HepG2 (cell line): ENCODE measurements around the gene ROM1. TPM values are rescaled to one million over a fixed set of nuclear protein-coding genes. Genes with fewer than 3 reads are reported as not detected.

ENCODE experiments used
- ATAC-seq: fragments of 200-7000 bp; cut with Tn5 transposase; 3 replicates; pipeline ENCODE4 v1.9.1; 2020; ENCODE audit warnings: mild to moderate bottlenecking, moderate library complexity
- BruUV-seq: library from RNA; stranded (reverse); fragments of 400-500 nt; replicated peaks from 2 replicates; lab custom pipeline; 2021; lab: Mats Ljungman, UMichigan
- CTCF ChIA-PET: fragments of 300-600 bp; formaldehyde crosslinking; extraction: SDS; loops from one replicate; lab custom pipeline; 2021; ENCODE audit warnings: low total read pairs, inconsistent platforms, low intra/inter-chr PET ratio; lab: Yijun Ruan, JAX
- POLR2A ChIA-PET: fragments of 350-600 bp; sonication (Branson Sonifier 250); formaldehyde crosslinking; loops from one replicate; lab custom pipeline; 2020; ENCODE audit warnings: antibody characterized with exemption, inconsistent platforms; lab: Yijun Ruan, JAX
- DNase-seq: peaks from one replicate; pipeline ENCODE4 v3.0.0-alpha.2; 2015; ENCODE audit warnings: low spot score
- FAIRE-seq: peaks from 3 replicates; lab custom pipeline; 2011; peaks lifted over from hg19 to GRCh38; lab: Jason Lieb, UNC
- H2AFZ ChIP-seq: one replicate; pipeline ENCODE4 v1.6.1; 2011; ENCODE audit warnings: low read length, inconsistent platforms
- H3K27ac ChIP-seq: fragments of 300-600 bp; 3 replicates; pipeline ENCODE4 v1.8.0; 2011; ENCODE audit warnings: mixed run types, mild to moderate bottlenecking, mixed read lengths, low read length, inconsistent platforms; ENCODE audit not compliant: insufficient read depth; ENCODE audit errors: extremely low read length
- H3K27me3 ChIP-seq, 2 experiments: fragments of 200-600 bp in 1 of 2; 2 replicates in 1 of 2; 3 replicates in 1 of 2; pipeline versions ENCODE4 v1.6.0 to v1.8.0; 2011; ENCODE audit warnings: low read length in 2 of 2, mild to moderate bottlenecking in 2 of 2, moderate library complexity in 2 of 2, inconsistent platforms in 1 of 2; ENCODE audit not compliant: insufficient read depth in 2 of 2, control insufficient read depth in 1 of 2
- H3K36me3 ChIP-seq, 2 experiments: fragments of 200-600 bp in 1 of 2; replicated peaks in 1 of 2; 2 replicates in 1 of 2; 3 replicates in 1 of 2; pipeline versions ENCODE4 v1.5.1 to v1.8.0; 2011; ENCODE audit warnings: low read length in 2 of 2, inconsistent platforms in 1 of 2; ENCODE audit not compliant: insufficient read depth in 2 of 2, control insufficient read depth in 1 of 2
- H3K4me1 ChIP-seq: 2 replicates; pipeline ENCODE4 v1.5.1; 2012; ENCODE audit warnings: low read length, inconsistent platforms; ENCODE audit not compliant: insufficient read depth
- H3K4me2 ChIP-seq: 2 replicates; pipeline ENCODE4 v1.6.0; 2011; ENCODE audit warnings: low read depth, low read length, inconsistent platforms
- H3K4me3 ChIP-seq, 3 experiments: fragments of 200-600 bp in 1 of 3; sonication (generic), shearing (Covaris generic) in 1 of 3; replicated peaks in 1 of 3; 2 replicates each; pipeline ENCODE4 v1.5.1; 2011 to 2016; ENCODE audit warnings: low read length in 3 of 3, inconsistent platforms in 2 of 3, low read depth in 2 of 3, mild to moderate bottlenecking in 2 of 3, control low read depth in 1 of 3, mixed read lengths in 1 of 3; ENCODE audit not compliant: insufficient read depth in 1 of 3
- H3K79me2 ChIP-seq: one replicate; pipeline ENCODE4 v1.6.1; 2011; ENCODE audit warnings: low read length, inconsistent platforms; ENCODE audit not compliant: insufficient read depth
- H3K9ac ChIP-seq: 2 replicates; pipeline ENCODE4 v1.6.0; 2011; ENCODE audit warnings: mild to moderate bottlenecking, low read depth, low read length, inconsistent platforms; ENCODE audit not compliant: insufficient read depth
- H3K9me3 ChIP-seq: 2 replicates; pipeline ENCODE4 v1.5.1; 2012; ENCODE audit warnings: mild to moderate bottlenecking, low read length
- H4K20me1 ChIP-seq: 2 replicates; pipeline ENCODE4 v1.6.0; 2011; ENCODE audit warnings: inconsistent platforms, mild to moderate bottlenecking, low read length, moderate library complexity; ENCODE audit not compliant: insufficient read depth
- AKAP8 ChIP-seq: sonication (generic); formaldehyde crosslinking; IDR thresholded peaks from 2 replicates; pipeline ENCODE4 v1.5.1; 2020; ENCODE audit warnings: mild to moderate bottlenecking, missing genetic modification reagents
- ARNT ChIP-seq: fragments of 450-650 bp; IDR thresholded peaks from 2 replicates; pipeline ENCODE4 v1.6.1; 2017
- CC2D1A ChIP-seq: sonication (generic); formaldehyde crosslinking; IDR thresholded peaks from 2 replicates; pipeline ENCODE4 v1.8.1; 2023; ENCODE audit warnings: mild to moderate bottlenecking, missing genetic modification reagents
- CHD4 ChIP-seq: fragments of 200-600 bp; sonication (generic); IDR thresholded peaks from 2 replicates; pipeline ENCODE4 v1.7.0; 2017; ENCODE audit warnings: mild to moderate bottlenecking, low read length, borderline replicate concordance
- DPF2 ChIP-seq: sonication (generic); formaldehyde crosslinking; IDR thresholded peaks from 2 replicates; pipeline ENCODE4 v1.4.0; 2020; ENCODE audit warnings: mild to moderate bottlenecking, low read depth, missing genetic modification reagents, borderline replicate concordance
- KDM3A ChIP-seq: IDR thresholded peaks from 2 replicates; pipeline ENCODE4 v1.6.1; 2018; ENCODE audit warnings: low read depth, missing compliant biosample characterization
- KDM4B ChIP-seq: sonication (generic); formaldehyde crosslinking; IDR thresholded peaks from 2 replicates; pipeline ENCODE4 v1.4.0; 2020; ENCODE audit warnings: missing genetic modification reagents
- MED1 ChIP-seq: sonication (generic); formaldehyde crosslinking; IDR thresholded peaks from 2 replicates; pipeline ENCODE4 v1.4.0; 2020; ENCODE audit warnings: missing genetic modification reagents
- MTF1 ChIP-seq: sonication (generic); formaldehyde crosslinking; IDR thresholded peaks from 2 replicates; pipeline ENCODE4 v1.5.0; 2020; ENCODE audit warnings: missing genetic modification reagents
- NR3C1 ChIP-seq: sonication (generic); formaldehyde crosslinking; IDR thresholded peaks from 2 replicates; pipeline ENCODE4 v1.4.0; 2020; ENCODE audit warnings: missing genetic modification reagents
- PHF5A ChIP-seq: IDR thresholded peaks from one replicate; pipeline ENCODE4 v1.6.1; 2018; ENCODE audit warnings: low read depth, missing genetic modification reagents; ENCODE audit not compliant: unreplicated experiment
- SALL2 ChIP-seq: sonication (generic); formaldehyde crosslinking; IDR thresholded peaks from 2 replicates; pipeline ENCODE4 v1.8.1; 2023; ENCODE audit warnings: mild to moderate bottlenecking, missing genetic modification reagents, inconsistent platforms
- SCMH1 ChIP-seq: sonication (generic); formaldehyde crosslinking; IDR thresholded peaks from 2 replicates; pipeline ENCODE4 v1.9.0; 2021; ENCODE audit warnings: missing genetic modification reagents, mild to moderate bottlenecking, borderline replicate concordance
- ZMYM2 ChIP-seq: sonication (generic); formaldehyde crosslinking; IDR thresholded peaks from 2 replicates; pipeline ENCODE4 v1.8.0; 2022; ENCODE audit warnings: mild to moderate bottlenecking, missing genetic modification reagents
- ZNF12 ChIP-seq: sonication (generic); formaldehyde crosslinking; IDR thresholded peaks from 2 replicates; pipeline ENCODE4 v1.5.0; 2020; ENCODE audit warnings: missing genetic modification reagents
- ZNF263 ChIP-seq: sonication (generic); formaldehyde crosslinking; IDR thresholded peaks from 2 replicates; pipeline ENCODE4 v1.4.0; 2020; ENCODE audit warnings: missing genetic modification reagents
- ZNF282 ChIP-seq: fragments of 450-650 bp; IDR thresholded peaks from 2 replicates; pipeline ENCODE4 v1.6.1; 2018; ENCODE audit not compliant: partially characterized antibody
- ZNF670 ChIP-seq: sonication (generic); formaldehyde crosslinking; IDR thresholded peaks from 2 replicates; pipeline ENCODE4 v1.8.0; 2022; ENCODE audit warnings: mild to moderate bottlenecking, missing genetic modification reagents, borderline replicate concordance
- ZSCAN31 ChIP-seq: sonication (generic); formaldehyde crosslinking; IDR thresholded peaks from 2 replicates; pipeline ENCODE4 v1.5.0; 2020; ENCODE audit warnings: low read depth, mild to moderate bottlenecking, missing genetic modification reagents
- WGBS: methylation state at CpG from one replicate; pipeline ENCODE4 v1.1.6; 2017; ENCODE audit warnings: low lambda C conversion rate; 5-methylcytosine and 5-hydroxymethylcytosine counted together
- in situ Hi-C: cut with HindIII; loops from 2 replicates; pipeline ENCODE4 v1.10.0; 2017; ENCODE audit warnings: low pct_unique_long_range_greater_than_20kb; ENCODE audit not compliant: extremely low pct_ligation_motif_present
- intact Hi-C: fragments of 100-400 bp; cut with micrococcal nuclease; formaldehyde crosslinking; loops from one replicate; pipeline ENCODE4 v1.10.0; 2022; ENCODE audit not compliant: unreplicated experiment
- polyA plus RNA-seq, 8 experiments: library from polyadenylated mRNA; depleted of rRNA in 3 of 8; stranded (reverse) in 7 of 8; unstranded in 1 of 8; fragments of >200 nt; fragmentation: Illumina TruSeq in 4 of 8; extraction: Trizol in 4 of 8; gene quantifications; 2 replicates each; pipeline versions ENCODE4 v1.2.1 to v1.2.3, GENCODE V29; 2011 to 2016; ENCODE audit warnings: low read depth in 4 of 8, missing spikeins in 1 of 8, mixed read lengths in 1 of 8; ENCODE audit not compliant: insufficient read depth in 1 of 8
- total RNA-seq, 5 experiments: library from RNA; depleted of rRNA; stranded (reverse); fragments of >200 nt; fragmentation: Illumina TruSeq; extraction: Trizol; gene quantifications; 2 replicates each; pipeline ENCODE4 v1.2.3, GENCODE V29; 2016; ENCODE audit warnings: low read depth in 1 of 5
- TF ChIP-seq, protein P1 (sequence below): sonication (generic); formaldehyde crosslinking; IDR thresholded peaks from 2 replicates; pipeline ENCODE4 v1.8.0; 2022; ENCODE audit warnings: mild to moderate bottlenecking, missing genetic modification reagents, moderate library complexity
- TF ChIP-seq, protein P2 (sequence below): sonication (generic); formaldehyde crosslinking; IDR thresholded peaks from 2 replicates; pipeline ENCODE4 v1.5.1; 2020; ENCODE audit warnings: mild to moderate bottlenecking, missing genetic modification reagents

The ROM1 gene
- total and polyA plus RNA-seq, 2 of the 13 experiments (the other 11 are each of a cell fraction or from before 2014, with no cell fraction given): 1.2 to 2.4 TPM

DNA sequence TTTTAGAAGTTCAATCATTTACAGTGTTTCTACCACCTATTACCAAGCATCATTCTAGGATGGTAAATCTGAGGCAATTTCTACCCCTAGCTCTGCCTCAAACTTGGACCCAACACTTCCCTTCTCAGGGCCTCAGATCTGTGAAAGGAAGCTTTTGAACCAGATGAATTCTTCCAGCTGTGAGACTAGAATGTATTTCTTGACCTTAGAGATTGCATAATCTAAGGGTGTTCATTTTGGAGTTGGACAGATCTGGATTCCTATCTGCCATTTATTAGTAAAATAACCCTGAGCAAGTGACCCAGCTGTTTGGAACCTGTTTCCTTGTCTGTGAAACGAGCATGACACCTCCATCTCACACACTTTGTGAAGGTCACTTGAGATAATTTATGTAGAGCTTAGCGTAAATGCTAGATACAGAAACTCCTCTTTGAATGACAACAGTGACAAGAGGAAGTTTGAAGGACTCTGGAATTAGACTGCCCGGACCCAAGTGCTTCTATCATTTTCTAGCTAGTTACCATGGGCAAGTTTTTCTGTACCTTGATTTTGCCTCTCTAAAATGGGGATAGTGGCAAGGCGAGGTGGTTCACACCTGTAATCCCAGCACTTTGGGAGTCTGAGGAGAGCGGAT lies 43.9 kb downstream of the ROM1 start (continued):
- TF ChIP-seq ZNF282 (no peak), ZNF12 (no peak), ARNT (no peak)
- TF ChIP-seq, protein P1, sequence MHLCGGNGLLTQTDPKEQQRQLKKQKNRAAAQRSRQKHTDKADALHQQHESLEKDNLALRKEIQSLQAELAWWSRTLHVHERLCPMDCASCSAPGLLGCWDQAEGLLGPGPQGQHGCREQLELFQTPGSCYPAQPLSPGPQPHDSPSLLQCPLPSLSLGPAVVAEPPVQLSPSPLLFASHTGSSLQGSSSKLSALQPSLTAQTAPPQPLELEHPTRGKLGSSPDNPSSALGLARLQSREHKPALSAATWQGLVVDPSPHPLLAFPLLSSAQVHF (CRISPR knock-in tag): no peak
- TF ChIP-seq, protein P2, sequence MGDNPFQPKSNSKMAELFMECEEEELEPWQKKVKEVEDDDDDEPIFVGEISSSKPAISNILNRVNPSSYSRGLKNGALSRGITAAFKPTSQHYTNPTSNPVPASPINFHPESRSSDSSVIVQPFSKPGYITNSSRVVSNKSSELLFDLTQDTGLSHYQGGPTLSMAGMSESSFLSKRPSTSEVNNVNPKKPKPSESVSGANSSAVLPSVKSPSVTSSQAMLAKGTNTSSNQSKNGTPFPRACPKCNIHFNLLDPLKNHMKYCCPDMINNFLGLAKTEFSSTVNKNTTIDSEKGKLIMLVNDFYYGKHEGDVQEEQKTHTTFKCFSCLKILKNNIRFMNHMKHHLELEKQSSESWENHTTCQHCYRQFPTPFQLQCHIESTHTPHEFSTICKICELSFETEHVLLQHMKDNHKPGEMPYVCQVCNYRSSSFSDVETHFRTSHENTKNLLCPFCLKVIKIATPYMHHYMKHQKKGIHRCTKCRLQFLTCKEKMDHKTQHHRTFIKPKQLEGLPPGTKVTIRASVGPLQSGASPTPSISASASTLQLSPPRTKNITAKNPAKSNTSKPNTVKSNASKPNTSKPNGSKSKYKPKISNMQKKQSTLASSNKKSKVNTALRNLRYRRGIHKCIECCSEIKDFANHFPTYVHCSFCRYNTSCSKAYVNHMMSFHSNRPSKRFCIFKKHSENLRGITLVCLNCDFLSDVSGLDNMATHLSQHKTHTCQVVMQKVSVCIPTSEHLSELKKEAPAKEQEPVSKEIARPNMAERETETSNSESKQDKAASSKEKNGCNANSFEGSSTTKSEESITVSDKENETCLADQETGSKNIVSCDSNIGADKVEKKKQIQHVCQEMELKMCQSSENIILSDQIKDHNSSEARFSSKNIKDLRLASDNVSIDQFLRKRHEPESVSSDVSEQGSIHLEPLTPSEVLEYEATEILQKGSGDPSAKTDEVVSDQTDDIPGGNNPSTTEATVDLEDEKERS (CRISPR knock-in tag): no peak

DNA sequence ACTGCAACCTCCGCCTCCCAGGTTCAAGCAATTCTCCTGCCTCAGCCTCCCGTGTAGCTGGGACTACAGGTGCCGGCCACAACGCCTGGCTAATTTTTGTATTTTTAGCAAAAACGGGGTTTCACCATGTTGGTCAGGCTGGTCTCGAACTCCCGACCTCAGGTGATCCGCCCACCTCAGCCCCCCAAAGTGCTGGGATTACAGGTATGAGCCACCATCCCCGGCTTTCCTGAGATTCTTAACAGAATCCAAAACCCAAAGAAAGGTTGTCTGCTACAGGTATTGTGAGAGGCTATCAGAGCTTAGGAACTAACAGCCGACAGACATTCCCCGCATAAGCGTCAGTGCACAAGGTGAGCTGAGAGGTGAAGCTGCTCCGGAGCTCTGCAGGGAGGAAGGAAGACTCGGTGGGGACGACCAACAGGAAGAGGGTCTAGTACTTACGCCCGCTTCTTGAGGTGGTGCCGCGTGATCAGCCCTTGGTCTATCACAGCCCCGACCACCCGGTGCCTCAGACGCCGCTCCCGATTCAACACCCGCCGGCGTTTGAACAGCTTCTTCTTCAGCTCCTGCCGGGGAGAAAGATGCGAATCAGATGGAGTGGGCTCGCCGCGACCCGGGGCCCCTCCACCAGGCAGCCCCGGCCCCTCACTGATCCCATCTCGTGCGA lies 51.5 kb downstream of the ROM1 start:
- Histone ChIP-seq H4K20me1 (no peaks in the 10 kb centered on the region; the same call in none of the 2 replicates), H3K4me3 (peak overlapping the region; percentile 69 to 97 (median 91)), H3K79me2 (peaks cover 35% of the 10 kb centered on the region), H3K27me3 (no peaks in the 10 kb centered on the region; a peak in 1 of 5 replicates), H3K9me3 (no peaks in the 10 kb centered on the region), H2AFZ (no peak overlapping the region), H3K27ac (peak overlapping the region; percentile 84), H3K36me3 (peaks cover 0 to 15% of the 10 kb centered on the region in 2 experiments; a peak in 2 of 5 replicates), H3K4me2 (peak overlapping the region; percentile 52), H3K4me1 (peaks cover 41% of the 10 kb centered on the region), H3K9ac (peak overlapping the region; percentile 91)
- ATAC-seq: peak; percentile 62
- intact Hi-C loops (no loop called here), in situ Hi-C loops (no loop called here)
- no peak for FAIRE-seq
- peak; percentile 64 for DNase-seq
- TSS peak; percentile 73 for BruUV-seq
- POLR2A ChIA-PET: interaction anchor here (0.7 to 4.5 kb wide), 40 partner anchors 10 to 271 kb away, joined by 3 to 186 read pairs (median 10); partner anchors contain the start of genes AHNAK, B3GAT3, EEF1G and GANAB
- CTCF ChIA-PET: no interaction called here
- 6% methylated on average over 8 of the region's 36 CpGs for WGBS
- TF ChIP-seq KDM3A (CRISPR knock-in tag) (peak; percentile 7; the same call in 1 of the 2 replicates), MTF1 (CRISPR knock-in tag) (no peak), KDM4B (CRISPR knock-in tag) (no peak), CC2D1A (no peak), ZMYM2 (CRISPR knock-in tag) (peak; percentile 49; the same call in 1 of the 2 replicates), ZNF263 (CRISPR knock-in tag) (peak; percentile 68), DPF2 (no peak), AKAP8 (0 out of 2 replicates have a peak, but pooled peaks have one; percentile 0), PHF5A (CRISPR knock-in tag) (no peak), SALL2 (CRISPR knock-in tag) (peak; percentile 44; the same call in 1 of the 2 replicates), MED1 (peak; percentile 29; the same call in 1 of the 2 replicates), ZSCAN31 (CRISPR knock-in tag) (no peak), ZNF670 (CRISPR knock-in tag) (0 out of 2 replicates have a peak, but pooled peaks have one; percentile 20), CHD4 (peak; percentile 60; the same call in 1 of the 2 replicates), NR3C1 (CRISPR knock-in tag) (no peak), SCMH1 (CRISPR knock-in tag) (no peak)
